Neuron (in vitro differentiated cells): ENCODE data around the gene TSHB.

Experiments used
- H2AFZ ChIP-seq: one replicate; pipeline ENCODE4 v1.6.1; 2013; ENCODE audit warnings: low read depth, mild to moderate bottlenecking, inconsistent platforms, low read length, moderate library complexity
- H3K27me3 ChIP-seq: one replicate; pipeline ENCODE4 v1.6.1; 2013; ENCODE audit warnings: low read length; ENCODE audit not compliant: insufficient read depth
- H3K36me3 ChIP-seq: one replicate; pipeline ENCODE4 v1.6.1; 2013; ENCODE audit warnings: low read length; ENCODE audit not compliant: insufficient read depth
- H3K4me1 ChIP-seq: one replicate; pipeline ENCODE4 v1.6.1; 2013; ENCODE audit warnings: low read length; ENCODE audit not compliant: insufficient read depth
- H3K4me3 ChIP-seq: 2 replicates; pipeline ENCODE4 v1.5.1; 2013; ENCODE audit warnings: mild to moderate bottlenecking, low read length, moderate library complexity
- H3K9me3 ChIP-seq: one replicate; pipeline ENCODE4 v1.6.1; 2013; ENCODE audit warnings: low read length

The TSHB gene

GRCh38 chr1:115082949-115083348, 53.3 kb downstream of the TSHB start:
- Histone ChIP-seq H3K27me3 (peaks cover 4% of the 10 kb centered on the region), H3K36me3 (no peaks in the 10 kb centered on the region), H3K9me3 (no peaks in the 10 kb centered on the region), H3K4me3 (no peak overlapping the region), H2AFZ (no peak overlapping the region), H3K4me1 (peaks cover 5% of the 10 kb centered on the region)
